Activated CD4-positive, alpha-beta memory T cell treated with anti-CD3 and anti-CD28 coated beads, Interleukin-2, amount 10 ng/mL, durations not matched to agents 7 days and 5 days (primary cell): ENCODE measurements around the gene MAP3K2. TPM values are rescaled to one million over a fixed set of nuclear protein-coding genes. Genes with fewer than 3 reads are reported as not detected.
A peak's percentile ranks its signal among the peaks of the same experiment; 100 is the strongest.

Experiments used
- CTCF ChIA-PET: fragments of 350-600 bp; sonication (Branson Sonifier 250); formaldehyde crosslinking; loops from one replicate; lab custom pipeline; 2021; ENCODE audit warnings: antibody characterized with exemption, inconsistent platforms; lab: Charles Lee
- POLR2A ChIA-PET: fragments of 350-600 bp; sonication (Branson Sonifier 250); formaldehyde crosslinking; loops from one replicate; lab custom pipeline; 2021; ENCODE audit warnings: antibody characterized with exemption; lab: Charles Lee
- DNase-seq: peaks from one replicate; pipeline ENCODE4 v3.0.0-alpha.2; 2020
- H3K27ac Mint-ChIP-seq: one replicate; pipeline ENCODE4 v1.8.0; 2021; ENCODE audit warnings: mild to moderate bottlenecking, mixed read lengths
- H3K27me3 Mint-ChIP-seq: one replicate; pipeline ENCODE4 v1.8.0; 2021; ENCODE audit warnings: mixed read lengths
- H3K36me3 Mint-ChIP-seq: one replicate; pipeline ENCODE4 v1.8.0; 2021; ENCODE audit warnings: low read depth, mixed read lengths
- H3K4me1 Mint-ChIP-seq: one replicate; pipeline ENCODE4 v1.8.0; 2021; ENCODE audit warnings: mixed read lengths
- H3K4me3 Mint-ChIP-seq: one replicate; pipeline ENCODE4 v1.8.0; 2021; ENCODE audit warnings: mild to moderate bottlenecking, mixed read lengths
- H3K9me3 Mint-ChIP-seq: one replicate; pipeline ENCODE4 v1.8.0; 2021; ENCODE audit warnings: mixed read lengths
- total RNA-seq, 2 experiments: library from RNA; stranded (reverse); gene quantifications; one replicate each; pipeline ENCODE4 v1.2.3, GENCODE V29; 2021

MAP3K2 gene
- total RNA-seq, 2 experiments from 2014 or later, result 56.2 to 59.6 TPM

- Mint-ChIP-seq H3K4me3 (no peak overlapping the region), H3K27ac (no peak overlapping the region), H3K4me1 (peaks cover 37% of the 10 kb centered on the region), H3K36me3 (no peaks in the 10 kb centered on the region), H3K27me3 (peaks cover 6% of the 10 kb centered on the region), H3K9me3 (no peaks in the 10 kb centered on the region)
- ChIA-PET CTCF (interaction anchor here (0.6 kb wide), 1 partner anchor 13 kb away, joined by 3 read pairs; no protein-coding TSS in a partner anchor), POLR2A (interaction anchor here (1.3 to 2.4 kb wide), 2 partner anchors 13 to 316 kb away, joined by 3 to 11 read pairs; no protein-coding TSS in a partner anchor)
- DNase-seq, result no peak
Observed at GRCh38 chr2:127397568-127398238, 9.9 kb upstream of the MAP3K2 start.

DNA sequence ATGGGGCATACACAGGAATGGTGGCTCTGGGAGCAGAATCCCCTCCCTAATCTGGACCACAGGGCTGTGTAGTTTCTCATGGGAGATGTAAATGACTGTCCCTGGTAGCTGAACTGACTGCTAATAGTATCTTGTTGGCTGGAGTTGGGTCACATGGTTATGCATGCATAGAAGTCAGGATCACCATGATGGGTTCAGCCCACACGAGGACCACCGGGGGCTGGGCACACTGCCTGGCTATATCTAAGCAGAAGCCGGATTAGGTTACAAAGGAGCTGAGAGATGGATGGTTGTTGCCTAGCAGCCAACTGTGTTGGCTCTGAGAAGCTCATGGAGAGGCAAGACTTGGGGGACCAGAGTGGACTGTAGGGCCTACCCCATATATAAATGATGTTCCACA lies 6.7 kb upstream of the MAP3K2 start:
- no peaks in the 10 kb centered on the region for H3K9me3 Mint-ChIP-seq
- ChIA-PET POLR2A (no interaction called here), CTCF (no interaction called here)
- H3K27ac Mint-ChIP-seq, result no peak overlapping the region
- H3K4me1 Mint-ChIP-seq, result peaks cover 31% of the 10 kb centered on the region
- peaks cover 6% of the 10 kb centered on the region for H3K27me3 Mint-ChIP-seq
- no peaks in the 10 kb centered on the region for H3K36me3 Mint-ChIP-seq
- H3K4me3 Mint-ChIP-seq, result no peak overlapping the region
- DNase-seq, result no peak

- POLR2A ChIA-PET, result no interaction called here
- H3K4me1 Mint-ChIP-seq, result peaks cover 36% of the 10 kb centered on the region
- H3K36me3 Mint-ChIP-seq, result no peaks in the 10 kb centered on the region
- CTCF ChIA-PET, result interaction anchor here (1.0 kb wide), 1 partner anchor 10 kb away, joined by 3 read pairs; no protein-coding TSS in a partner anchor
- no peak overlapping the region for H3K4me3 Mint-ChIP-seq
- DNase-seq, result no peak
- H3K9me3 Mint-ChIP-seq, result no peaks in the 10 kb centered on the region
- no peaks in the 10 kb centered on the region for H3K27me3 Mint-ChIP-seq
- H3K27ac Mint-ChIP-seq, result no peak overlapping the region
Observed at GRCh38 chr2:127392828-127393578, 5.2 kb upstream of the MAP3K2 start.

- no peak overlapping the region for H3K27ac Mint-ChIP-seq
Observed at GRCh38 chr2:127392133-127392827, 4.5 kb upstream of the MAP3K2 start.

DNA sequence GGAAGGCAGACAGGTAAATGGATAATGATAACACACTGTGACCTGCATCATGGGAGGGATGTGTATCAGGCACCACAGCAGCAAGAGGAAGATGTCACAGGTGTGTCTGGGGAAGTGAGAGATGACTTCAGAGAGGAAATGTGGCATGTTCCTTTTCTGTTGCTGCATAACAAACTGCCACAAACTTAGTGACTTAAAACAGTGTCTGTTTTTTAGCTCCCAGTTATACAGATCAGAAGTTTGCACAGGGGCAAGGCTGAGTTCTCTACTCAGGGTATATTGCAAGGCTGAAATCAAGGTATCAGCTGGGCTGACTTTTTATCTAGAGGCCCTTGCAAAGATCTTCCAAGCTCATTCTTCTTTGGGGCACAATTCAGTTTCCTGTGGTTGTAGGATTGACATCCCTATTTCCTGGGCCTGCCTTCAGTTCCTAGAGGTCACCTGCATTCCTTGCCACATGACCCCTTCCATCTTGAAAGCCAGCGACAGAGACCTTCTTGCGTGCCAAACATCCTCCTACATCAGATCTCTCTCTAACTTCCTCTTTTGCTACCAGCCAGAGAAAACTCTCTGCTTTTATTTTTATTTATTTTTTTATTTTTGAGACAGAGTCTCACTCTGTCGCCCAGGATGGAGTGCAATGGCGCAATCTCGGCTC lies 2.1 kb upstream of the MAP3K2 start:
- Mint-ChIP-seq H3K9me3 (no peaks in the 10 kb centered on the region), H3K4me3 (no peak overlapping the region), H3K4me1 (peaks cover 49% of the 10 kb centered on the region), H3K27ac (peak overlapping the region; percentile 82), H3K27me3 (no peaks in the 10 kb centered on the region), H3K36me3 (peaks cover 2% of the 10 kb centered on the region)
- DNase-seq, result no peak
- ChIA-PET POLR2A (interaction anchor here (2.1 to 3.9 kb wide), 4 partner anchors 13 to 137 kb away, joined by 7 to 27 read pairs (median 11); partner anchors contain the start of gene IWS1), CTCF (interaction anchor here (1.5 kb wide), 1 partner anchor 137 kb away, joined by 5 read pairs; the partner anchor contains the start of gene IWS1)

More at GRCh38 chr2:127392133-127392827, 4.5 kb upstream of the MAP3K2 start:
- Mint-ChIP-seq H3K4me3 (no peak overlapping the region), H3K9me3 (no peaks in the 10 kb centered on the region), H3K27me3 (no peaks in the 10 kb centered on the region), H3K4me1 (peaks cover 29% of the 10 kb centered on the region), H3K36me3 (no peaks in the 10 kb centered on the region)
- no peak for DNase-seq
- POLR2A ChIA-PET, result no interaction called here
- CTCF ChIA-PET, result interaction anchor here (1.0 kb wide), 1 partner anchor 10 kb away, joined by 3 read pairs; no protein-coding TSS in a partner anchor

DNA sequence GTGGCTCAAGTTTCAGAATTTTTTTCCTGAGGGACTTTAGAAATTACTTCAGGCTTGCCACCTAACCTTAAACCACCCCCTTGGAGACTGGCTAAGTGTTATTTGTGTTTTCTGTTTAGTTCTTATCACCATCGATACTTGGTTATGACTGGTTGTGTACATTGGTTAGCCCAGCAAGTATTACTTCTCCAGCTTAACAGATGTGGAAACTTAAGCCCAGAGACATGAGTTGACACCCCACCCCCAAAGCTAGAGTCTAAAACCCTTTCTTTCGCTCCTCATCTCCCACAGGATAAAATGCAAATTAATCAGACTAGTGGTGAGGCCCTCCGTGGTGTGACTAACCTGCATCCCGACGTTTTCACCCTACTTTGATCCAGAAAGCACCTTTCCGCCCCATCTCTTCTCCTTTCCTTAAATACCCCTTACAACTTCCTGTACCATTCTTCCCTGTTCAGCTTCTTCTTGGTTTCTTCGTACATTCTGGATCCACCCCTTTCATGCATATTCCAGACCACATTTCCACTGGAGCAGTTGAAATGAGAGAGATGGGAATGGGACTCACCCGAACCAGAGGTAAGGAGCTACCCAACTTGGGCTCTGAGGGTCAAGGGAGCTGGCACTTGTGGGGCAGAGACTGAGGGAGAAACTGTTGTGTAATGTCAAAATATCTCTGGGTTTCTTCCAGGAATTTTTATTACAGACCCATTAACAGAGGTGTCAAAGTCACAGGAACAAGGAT lies 819 bp upstream of the MAP3K2 start:
- Mint-ChIP-seq H3K36me3 (peaks cover 10% of the 10 kb centered on the region), H3K27me3 (no peaks in the 10 kb centered on the region), H3K4me1 (peaks cover 57% of the 10 kb centered on the region), H3K9me3 (no peaks in the 10 kb centered on the region), H3K27ac (peak overlapping the region; percentile 83), H3K4me3 (peak overlapping the region; percentile 77)
- no peak for DNase-seq
- CTCF ChIA-PET, result interaction anchor here (1.5 kb wide), 1 partner anchor 138 kb away, joined by 5 read pairs; the partner anchor contains the start of gene IWS1
- POLR2A ChIA-PET, result interaction anchor here (1.0 to 3.9 kb wide), 9 partner anchors 11 to 307 kb away, joined by 3 to 27 read pairs (median 8); partner anchors contain the start of gene IWS1

- peak; percentile 82 for DNase-seq
- Mint-ChIP-seq H3K27ac (peak overlapping the region; percentile 62), H3K4me1 (peaks cover 57% of the 10 kb centered on the region), H3K9me3 (no peaks in the 10 kb centered on the region), H3K27me3 (no peaks in the 10 kb centered on the region), H3K4me3 (peak overlapping the region; percentile 78), H3K36me3 (peaks cover 19% of the 10 kb centered on the region)
- CTCF ChIA-PET, result interaction anchor here (0.6 to 1.2 kb wide), 3 partner anchors 8 to 81 kb away, joined by 3 read pairs; no protein-coding TSS in a partner anchor
- POLR2A ChIA-PET, result interaction anchor here (0.6 to 3.9 kb wide), 6 partner anchors 12 to 470 kb away, joined by 3 to 27 read pairs (median 3); partner anchors contain the start of genes ERCC3 and SFT2D3
Observed at GRCh38 chr2:127386764-127387654, 766 bp downstream of the MAP3K2 start.

DNA sequence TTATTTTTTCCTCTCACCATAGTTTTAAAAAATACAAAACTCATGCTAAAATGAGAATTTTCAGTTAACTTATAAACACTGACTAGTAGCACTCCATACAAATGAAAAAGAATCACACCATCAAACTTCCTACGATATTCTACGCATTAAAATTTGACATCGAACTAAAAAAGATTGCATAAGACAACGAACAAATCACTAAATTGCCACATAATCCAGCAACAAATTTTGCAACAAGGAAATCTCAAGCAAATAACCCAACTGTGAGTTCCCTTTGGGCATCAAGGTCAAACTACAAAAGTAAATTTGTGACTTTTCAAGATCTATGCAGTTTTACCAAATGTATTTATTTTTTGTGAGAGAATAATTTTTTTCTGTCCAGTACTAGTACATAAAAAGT lies 1.5 kb downstream of the MAP3K2 start:
- Mint-ChIP-seq H3K4me1 (peaks cover 61% of the 10 kb centered on the region), H3K27me3 (no peaks in the 10 kb centered on the region), H3K4me3 (peak overlapping the region; percentile 78), H3K36me3 (peaks cover 19% of the 10 kb centered on the region), H3K9me3 (no peaks in the 10 kb centered on the region), H3K27ac (peak overlapping the region; percentile 7)
- ChIA-PET CTCF (interaction anchor here (0.9 to 1.2 kb wide), 3 partner anchors 7 to 264 kb away, joined by 3 to 4 read pairs (median 3); no protein-coding TSS in a partner anchor), POLR2A (interaction anchor here (0.8 to 2.0 kb wide), 4 partner anchors 13 to 93 kb away, joined by 3 to 4 read pairs (median 3); partner anchors contain the start of gene ERCC3)
- no peak for DNase-seq

GRCh38 chr2:127384529-127384928 lies 3.2 kb downstream of the MAP3K2 start:
- ChIA-PET POLR2A (no interaction called here), CTCF (interaction anchor here (1.0 kb wide), 1 partner anchor 95 kb away, joined by 3 read pairs; no protein-coding TSS in a partner anchor)
- H3K9me3 Mint-ChIP-seq, result no peaks in the 10 kb centered on the region
- DNase-seq, result no peak
- H3K27ac Mint-ChIP-seq, result no peak overlapping the region
- peaks cover 56% of the 10 kb centered on the region for H3K4me1 Mint-ChIP-seq
- H3K36me3 Mint-ChIP-seq, result peaks cover 19% of the 10 kb centered on the region
- no peak overlapping the region for H3K4me3 Mint-ChIP-seq
- H3K27me3 Mint-ChIP-seq, result no peaks in the 10 kb centered on the region

GRCh38 chr2:127382831-127383230 lies 4.9 kb downstream of the MAP3K2 start:
- Mint-ChIP-seq H3K9me3 (no peaks in the 10 kb centered on the region), H3K4me1 (peaks cover 43% of the 10 kb centered on the region), H3K36me3 (peaks cover 21% of the 10 kb centered on the region), H3K4me3 (no peak overlapping the region), H3K27ac (no peak overlapping the region), H3K27me3 (no peaks in the 10 kb centered on the region)
- CTCF ChIA-PET, result no interaction called here
- POLR2A ChIA-PET, result no interaction called here
- DNase-seq, result no peak

GRCh38 chr2:127381762-127382161 lies 6.0 kb downstream of the MAP3K2 start:
- no peak for DNase-seq
- H3K27ac Mint-ChIP-seq, result no peak overlapping the region
- H3K9me3 Mint-ChIP-seq, result no peaks in the 10 kb centered on the region
- peaks cover 43% of the 10 kb centered on the region for H3K4me1 Mint-ChIP-seq
- H3K4me3 Mint-ChIP-seq, result no peak overlapping the region
- ChIA-PET POLR2A (no interaction called here), CTCF (no interaction called here)
- peaks cover 25% of the 10 kb centered on the region for H3K36me3 Mint-ChIP-seq
- H3K27me3 Mint-ChIP-seq, result no peaks in the 10 kb centered on the region
